Measurements from ENCODE around the gene STK11IP.
A peak's percentile ranks its signal among the peaks of the same experiment; 100 is the strongest.

Gene STK11IP, protein sequence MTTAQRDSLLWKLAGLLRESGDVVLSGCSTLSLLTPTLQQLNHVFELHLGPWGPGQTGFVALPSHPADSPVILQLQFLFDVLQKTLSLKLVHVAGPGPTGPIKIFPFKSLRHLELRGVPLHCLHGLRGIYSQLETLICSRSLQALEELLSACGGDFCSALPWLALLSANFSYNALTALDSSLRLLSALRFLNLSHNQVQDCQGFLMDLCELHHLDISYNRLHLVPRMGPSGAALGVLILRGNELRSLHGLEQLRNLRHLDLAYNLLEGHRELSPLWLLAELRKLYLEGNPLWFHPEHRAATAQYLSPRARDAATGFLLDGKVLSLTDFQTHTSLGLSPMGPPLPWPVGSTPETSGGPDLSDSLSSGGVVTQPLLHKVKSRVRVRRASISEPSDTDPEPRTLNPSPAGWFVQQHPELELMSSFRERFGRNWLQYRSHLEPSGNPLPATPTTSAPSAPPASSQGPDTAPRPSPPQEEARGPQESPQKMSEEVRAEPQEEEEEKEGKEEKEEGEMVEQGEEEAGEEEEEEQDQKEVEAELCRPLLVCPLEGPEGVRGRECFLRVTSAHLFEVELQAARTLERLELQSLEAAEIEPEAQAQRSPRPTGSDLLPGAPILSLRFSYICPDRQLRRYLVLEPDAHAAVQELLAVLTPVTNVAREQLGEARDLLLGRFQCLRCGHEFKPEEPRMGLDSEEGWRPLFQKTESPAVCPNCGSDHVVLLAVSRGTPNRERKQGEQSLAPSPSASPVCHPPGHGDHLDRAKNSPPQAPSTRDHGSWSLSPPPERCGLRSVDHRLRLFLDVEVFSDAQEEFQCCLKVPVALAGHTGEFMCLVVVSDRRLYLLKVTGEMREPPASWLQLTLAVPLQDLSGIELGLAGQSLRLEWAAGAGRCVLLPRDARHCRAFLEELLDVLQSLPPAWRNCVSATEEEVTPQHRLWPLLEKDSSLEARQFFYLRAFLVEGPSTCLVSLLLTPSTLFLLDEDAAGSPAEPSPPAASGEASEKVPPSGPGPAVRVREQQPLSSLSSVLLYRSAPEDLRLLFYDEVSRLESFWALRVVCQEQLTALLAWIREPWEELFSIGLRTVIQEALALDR

DNA sequence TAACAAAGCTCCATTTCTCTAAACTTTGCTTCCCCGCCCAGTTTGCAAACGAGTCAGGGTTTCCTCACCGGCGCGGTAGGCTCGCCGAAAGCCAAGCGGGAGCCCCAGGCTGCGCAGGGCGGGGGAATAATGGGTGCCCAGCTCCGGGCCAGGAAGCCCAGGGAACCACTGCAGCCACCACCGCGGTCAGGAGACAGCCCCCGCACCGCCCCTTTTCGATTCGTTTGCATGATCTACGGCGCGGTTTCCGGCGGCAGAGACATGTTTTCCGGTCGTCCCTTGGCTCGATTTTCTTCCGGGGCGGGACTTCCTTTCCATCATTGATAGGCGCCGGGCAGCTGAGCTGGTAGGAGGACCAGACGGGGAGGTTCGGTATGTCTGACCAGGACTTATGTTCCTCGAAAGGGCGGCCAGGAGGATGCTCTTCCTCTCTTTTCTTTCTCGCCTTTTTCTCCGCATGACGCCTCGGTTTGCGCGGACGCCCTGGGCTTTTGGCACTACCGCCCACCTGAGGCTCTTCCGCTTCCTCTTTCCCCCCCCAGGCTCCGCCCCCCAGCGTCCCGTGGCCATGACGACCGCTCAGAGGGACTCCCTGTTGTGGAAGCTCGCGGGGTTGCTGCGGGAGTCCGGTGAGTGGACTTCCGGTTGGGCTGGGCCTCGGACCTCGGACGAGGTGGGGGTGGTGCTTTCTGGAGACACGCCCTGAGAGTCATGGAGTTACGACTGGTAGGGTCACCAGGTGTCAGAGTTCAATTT lies at the start of gene STK11IP:
STK11IP (plus strand) TSS at position 306 of the 756 bp plus-strand sequence; CDS start at position 569, 263 bp downstream.
- DNase-seq = peak; percentile 95

DNA sequence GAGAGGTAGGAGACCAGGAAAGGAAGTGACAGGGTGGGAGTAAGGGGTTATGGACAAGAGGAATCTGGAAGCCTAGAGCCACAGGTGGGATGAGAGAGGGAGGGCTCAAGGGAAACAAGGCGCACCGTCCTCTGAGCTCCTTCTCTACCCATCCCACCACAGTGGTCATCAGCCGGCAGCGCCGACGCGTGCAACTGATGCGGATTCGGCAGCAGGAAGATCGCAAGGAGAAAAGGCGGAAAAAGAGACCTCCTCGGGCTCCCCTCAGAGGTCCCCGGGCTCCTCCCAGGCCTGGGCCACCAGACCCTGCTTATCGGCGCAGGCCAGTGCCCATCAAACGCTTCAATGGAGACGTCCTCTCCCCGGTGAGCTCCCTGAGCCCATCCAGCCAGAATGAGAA lies 48.7 kb upstream of the STK11IP start:
- DNase-seq = no peak

DNA sequence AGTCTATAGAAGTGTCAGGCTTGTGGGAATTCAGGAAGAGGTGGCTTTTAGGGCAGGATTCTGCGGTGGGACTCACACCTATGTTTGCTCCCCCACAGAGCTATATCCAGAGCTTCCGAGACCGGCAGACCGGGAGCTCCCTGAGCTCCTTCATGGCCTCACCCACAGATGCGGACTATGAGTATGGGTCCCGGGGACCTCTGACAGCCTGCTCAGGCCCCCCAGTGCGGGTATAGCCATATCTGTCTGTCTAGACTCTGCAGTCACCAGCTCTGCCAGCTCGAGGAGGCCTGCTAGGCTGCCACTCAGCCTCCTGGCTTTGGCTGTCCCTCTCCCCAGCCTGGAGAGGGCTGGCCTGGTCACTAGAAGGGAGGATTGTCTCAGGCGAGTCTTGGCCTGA lies 48.0 kb upstream of the STK11IP start:
- DNase-seq = no peak

DNA sequence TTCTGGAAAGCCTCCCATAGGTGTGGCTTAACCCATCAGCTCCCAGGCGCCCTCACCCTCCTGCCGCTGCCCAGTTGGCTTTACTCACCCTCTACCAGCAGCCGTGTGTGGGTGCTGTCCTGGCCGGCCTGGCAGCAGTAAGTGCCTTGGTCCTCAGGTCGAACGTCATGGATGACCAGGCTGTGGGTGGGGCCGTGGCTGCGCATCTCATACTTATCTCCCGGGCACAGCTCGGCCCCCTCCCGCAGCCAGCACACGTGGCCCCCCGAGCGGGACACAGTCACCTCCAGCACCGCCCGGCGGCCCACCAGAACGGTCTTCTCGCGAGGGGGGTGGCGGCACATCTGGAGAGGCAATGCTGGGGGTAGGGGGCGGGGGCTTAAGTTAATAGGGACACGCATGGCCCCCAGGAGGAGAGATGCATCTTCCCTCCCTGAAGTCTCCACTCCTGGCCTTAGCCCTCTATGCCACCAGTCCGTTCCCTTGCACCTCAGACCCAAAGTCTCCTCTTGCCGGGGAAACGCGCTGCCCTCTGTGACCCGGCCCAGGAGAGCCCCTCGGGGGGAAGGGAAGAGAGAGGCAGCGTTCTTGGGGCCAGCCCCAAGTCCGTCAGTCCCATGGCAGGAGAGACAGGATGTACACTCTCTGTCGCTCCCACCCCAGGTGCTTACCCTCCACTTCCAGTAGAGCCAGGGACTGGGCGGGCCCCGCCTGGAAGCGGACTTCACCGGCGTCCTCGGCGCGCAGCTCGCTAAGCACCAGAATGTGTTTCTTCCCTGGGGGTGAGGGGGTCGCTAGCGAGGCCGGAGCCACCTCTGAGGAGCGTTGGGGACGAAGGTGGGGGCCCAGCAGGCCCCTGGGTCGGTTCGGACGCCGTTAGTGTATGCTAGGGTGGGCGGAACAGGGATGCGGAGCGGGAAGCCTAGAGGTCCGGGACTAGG lies 45.9 kb upstream of the STK11IP start:
- DNase-seq = no peak

DNA sequence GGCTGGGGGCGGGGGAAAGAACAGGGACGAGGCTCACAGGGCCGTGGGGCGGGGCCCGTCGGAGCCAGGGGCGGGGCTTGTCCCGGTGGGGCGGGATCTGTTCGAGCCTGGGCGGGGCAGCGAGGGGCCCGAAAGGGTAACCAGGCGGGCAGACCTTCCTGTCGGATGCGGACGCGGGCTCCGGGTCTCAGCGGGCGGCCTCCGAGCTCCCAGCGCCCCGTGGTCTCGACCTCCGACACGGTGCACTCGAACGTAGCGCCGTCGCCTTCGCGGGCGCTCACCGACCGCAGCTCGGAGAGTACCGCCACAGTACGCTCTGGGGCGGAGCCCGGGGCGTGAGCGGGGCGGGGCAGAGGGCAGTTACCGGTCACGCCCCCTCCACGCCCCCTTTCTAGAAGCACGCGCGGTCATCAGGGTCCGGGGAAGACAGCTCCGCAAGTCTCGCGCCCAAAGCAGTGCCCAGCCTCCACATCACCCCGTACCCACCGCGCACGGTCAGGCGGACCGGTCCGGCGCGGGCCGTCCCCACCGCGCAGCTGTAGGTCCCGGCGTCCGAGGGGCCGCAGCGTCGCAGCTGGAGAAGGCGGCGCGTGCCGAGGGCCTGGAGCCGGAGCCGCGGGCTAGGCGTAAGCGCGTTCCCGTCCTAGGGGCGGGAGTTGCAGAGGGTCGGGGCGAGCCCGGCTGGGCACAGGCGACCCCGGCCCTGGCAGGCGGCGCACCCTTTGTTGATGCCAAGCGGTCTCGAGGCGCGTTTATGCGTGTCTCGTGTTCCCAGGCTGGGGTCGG lies 45.1 kb upstream of the STK11IP start:
- peak; percentile 93 for DNase-seq

DNA sequence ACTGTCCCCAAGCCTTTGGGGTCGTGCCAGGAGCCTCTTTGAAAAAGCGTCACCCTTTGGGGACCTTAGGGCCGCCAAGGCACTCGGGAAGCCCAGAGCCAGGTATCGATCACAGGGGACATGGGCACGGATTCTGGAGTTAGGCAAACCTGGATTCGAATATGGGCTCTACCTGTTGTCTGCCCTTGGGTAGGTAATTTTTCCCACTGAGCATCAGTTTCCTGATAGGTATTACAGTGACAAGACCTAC lies 44.6 kb upstream of the STK11IP start:
- DNase-seq = no peak

DNA sequence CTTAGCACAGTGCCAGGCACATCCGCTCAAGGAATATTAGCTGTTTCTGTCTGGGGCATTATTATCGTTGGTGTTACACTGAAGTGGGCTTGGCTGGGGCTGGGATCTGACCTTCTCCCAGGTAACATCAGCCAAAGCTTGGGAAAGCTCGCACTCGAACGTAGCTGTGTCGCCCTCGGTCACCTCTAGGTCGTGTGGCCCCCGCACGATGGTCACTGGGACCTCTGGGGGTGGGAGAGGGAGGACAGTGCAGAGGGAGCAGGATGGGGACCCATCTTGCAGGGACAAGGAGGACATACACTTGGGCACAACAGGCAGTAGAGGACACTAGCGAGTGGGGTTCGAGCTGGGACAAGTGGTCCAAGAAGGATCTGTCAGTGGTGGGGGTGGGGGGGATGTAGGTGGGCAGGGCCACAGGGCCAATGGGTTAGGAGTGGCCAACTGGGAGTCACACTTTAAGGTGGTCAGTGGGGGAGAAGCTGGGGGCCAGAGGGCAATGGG lies 44.1 kb upstream of the STK11IP start:
- DNase-seq = no peak

DNA sequence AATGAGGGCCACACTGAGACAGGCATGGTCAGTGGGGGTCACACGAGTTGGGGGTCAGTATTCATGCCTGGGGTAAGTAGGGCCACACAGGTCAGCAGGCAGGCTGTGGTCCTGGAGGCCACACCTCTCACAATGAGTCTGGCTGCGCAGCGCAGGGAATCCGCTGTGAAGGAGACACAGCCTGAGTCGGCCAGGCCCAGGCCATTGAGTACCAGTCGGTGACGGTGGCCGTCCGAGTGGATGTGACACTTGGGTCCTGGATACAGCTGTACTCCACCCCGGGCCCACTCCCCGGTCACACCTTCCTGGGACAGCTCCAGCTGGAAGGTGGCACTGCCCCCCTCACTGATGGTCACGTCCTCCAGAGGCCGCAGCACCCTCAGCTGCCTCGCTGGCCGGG lies 43.3 kb upstream of the STK11IP start:
- DNase-seq = no peak

DNA sequence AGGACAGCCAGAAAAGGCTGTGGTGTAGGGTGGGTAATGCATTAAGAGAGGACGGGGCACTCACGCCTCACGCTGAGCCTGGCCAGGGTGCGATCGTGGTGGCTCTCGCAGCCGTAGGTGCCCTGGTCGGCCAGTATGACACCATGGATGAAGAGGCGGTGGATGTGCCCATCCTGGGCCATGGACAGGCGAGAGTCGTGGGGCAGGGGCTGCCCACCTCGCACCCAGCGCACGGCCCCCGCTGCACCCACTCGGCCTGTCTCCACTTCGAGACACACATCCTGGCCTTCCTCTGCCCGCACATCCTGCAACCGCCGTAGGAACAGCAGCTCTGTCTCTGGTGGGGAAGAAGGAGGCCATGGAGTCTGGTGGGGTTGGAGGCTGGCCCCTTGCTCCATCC lies 41.7 kb upstream of the STK11IP start:
- no peak for DNase-seq

DNA sequence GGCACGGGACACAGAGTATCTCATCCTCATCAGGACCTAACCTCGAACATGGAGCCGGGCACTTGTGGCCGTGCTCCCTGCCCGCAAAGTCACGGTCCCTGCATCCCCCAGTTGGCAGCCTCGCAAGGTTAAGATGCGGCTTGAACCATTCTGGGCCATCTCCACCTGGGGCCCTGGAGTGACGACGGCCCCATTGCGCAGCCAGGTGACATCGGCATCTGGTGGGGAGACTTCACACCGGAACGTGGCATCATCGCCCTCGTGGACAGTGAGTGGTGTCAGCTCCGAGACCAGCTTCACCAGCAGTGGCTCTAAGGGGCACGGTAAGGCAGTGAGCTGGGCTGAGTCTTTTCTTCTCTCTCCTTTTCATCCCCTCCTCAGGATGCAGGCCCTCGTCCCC lies 41.2 kb upstream of the STK11IP start:
- DNase-seq = no peak

DNA sequence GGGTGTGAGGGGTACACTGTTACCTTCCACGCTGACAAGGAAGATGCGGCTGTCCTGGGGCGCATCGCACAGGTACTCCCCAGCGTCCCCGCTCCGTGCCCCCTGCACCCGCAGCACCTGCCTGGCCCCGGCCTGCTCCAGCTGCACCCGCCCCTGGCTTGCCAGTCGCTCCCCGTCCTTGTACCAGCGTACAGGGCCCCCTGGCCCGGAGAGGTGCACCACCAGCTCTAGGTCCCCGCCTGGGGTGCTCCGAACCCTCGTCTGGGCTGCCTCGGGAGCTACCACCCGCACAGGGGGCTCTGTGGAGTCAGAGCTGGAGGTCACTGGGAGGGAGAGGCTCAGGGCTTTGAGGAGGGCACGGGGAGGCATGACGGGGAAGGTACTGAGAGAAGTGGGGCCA lies 40.3 kb upstream of the STK11IP start:
- no peak for DNase-seq

DNA sequence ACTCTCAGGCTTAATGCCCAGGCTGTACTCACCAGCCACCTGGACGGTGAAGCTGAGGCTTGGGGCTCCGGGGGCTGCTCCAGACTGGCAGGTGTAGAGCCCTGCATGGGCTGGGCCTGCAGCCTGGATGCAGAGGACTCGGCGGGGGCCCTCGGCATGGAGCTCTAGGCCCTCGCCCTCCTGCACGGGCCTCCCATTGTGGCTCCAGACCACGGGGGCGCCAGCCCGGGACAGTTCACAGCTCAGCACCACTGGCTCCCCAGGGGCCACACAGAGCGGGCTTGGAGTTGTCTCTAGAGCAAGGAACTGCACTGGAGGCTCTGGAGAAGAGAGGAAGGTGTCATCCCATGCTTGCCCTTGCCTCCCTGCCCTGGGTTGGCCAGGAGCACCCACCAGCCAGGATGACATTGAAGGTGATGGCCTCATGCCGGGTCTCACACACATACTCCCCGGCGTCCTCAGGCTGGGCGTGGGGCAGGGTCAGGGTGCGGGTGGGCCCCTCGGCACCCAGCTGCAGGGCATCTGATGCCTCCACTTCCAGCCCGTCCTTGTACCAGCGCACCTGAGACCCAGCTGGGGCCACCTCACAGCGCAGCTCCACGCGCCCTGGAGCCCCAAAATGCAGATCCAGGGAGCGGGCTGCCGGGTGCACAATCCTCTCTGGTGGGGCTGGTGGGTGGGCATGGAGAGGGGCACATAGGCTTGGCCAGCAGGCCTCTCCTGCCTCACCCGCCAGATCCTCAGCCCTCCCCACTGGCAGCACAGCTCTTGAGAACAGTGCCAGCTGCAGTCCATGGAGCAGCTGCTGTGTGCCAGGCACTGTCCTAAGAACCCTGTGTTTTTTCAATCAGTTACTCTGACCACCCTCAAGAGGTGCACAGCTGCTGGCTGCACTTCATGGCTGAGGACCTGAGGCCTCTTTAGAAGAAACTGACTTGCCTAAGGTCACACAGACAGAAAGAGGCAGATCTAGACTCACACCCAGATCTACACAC lies 39.6 kb upstream of the STK11IP start:
- DNase-seq = no peak

DNA sequence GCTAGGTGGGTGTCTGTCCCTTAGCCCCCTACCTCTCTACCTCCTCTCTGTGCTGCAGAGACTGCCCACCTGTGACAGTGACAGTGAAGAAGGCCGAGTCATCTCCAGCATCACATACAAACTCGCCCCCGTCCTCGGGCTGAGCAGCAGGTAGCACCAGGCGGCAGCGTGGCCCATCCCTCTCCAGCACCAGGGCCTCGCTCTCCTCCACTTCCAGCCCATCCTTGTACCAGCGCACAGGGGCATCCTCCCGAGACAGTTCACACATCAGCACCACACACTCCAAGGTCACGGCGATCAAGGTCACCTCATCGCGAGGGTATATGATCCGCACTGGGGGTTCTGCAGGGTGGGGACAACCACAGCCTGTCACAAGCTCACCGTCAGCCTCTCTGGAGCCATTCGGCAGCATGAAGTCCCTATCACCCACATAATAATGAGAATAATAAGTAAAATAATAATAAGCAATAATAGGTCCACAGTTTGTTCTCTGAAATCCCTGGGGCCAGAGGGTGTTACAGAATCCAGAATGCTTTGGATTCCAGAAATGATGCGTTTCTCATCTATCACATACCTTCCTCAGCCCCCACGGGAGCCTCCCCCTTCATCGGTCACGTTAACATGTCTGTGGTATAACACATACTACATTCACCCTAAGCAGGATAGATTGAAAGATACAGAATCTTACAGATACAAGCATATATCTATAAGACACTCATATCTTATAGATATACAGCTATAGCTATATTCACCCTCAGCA lies 38.3 kb upstream of the STK11IP start:
- DNase-seq = no peak

DNA sequence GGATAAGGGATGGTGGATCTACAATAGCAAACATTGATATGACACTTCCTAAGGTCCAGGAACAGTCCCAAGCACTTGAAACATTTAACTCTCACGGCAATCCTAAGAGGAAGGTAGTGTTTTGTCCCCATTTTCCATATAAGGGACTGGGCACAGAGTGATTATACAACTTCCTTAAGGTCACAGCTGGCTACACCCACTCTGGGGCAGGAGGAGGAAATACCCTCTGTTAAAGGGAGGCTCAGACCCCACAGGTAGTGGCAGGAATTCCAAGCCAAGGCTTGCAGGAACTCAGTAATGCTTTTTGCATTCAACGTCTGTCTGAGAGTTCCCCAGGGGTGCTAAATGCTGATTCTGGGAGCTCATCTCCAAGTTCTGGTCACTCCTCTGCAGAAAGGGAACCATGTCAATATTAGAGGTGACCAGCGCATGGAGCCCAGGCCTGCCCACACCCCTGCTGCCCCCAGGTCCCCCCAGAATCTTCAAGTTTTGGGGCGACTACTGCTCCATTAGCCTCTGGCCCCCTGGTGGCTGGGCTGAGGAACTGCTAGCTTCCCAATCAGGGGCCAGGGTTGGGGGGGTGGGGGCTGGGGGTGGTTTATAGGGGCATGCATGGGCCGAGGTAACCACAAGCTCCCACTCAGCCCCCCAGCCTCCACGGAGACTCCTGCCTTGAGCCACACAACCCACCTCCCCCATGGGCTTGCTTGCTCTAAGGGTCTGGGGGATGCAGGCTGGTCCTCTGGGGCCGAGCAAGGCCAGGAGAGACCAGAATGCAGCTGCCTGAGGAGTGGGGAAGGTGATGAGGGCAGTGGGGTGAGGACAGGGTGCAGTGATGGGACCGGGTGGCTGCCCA lies 37.4 kb upstream of the STK11IP start:
- DNase-seq = no peak

DNA sequence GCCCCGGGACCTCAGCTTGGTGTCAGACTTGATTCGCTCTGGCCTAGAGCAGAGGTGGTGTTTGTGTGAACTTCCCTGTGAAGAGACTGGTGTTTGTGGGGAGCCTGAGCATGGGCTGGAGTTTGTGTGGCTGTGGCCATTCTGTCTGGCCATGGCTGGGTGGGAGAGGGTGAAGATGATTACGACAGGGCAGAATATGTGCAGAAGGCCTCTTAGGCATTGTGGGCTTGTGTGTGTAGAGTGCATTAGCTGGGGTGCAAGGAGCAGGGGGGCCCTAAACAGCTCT lies 36.8 kb upstream of the STK11IP start:
- DNase-seq = no peak

DNA sequence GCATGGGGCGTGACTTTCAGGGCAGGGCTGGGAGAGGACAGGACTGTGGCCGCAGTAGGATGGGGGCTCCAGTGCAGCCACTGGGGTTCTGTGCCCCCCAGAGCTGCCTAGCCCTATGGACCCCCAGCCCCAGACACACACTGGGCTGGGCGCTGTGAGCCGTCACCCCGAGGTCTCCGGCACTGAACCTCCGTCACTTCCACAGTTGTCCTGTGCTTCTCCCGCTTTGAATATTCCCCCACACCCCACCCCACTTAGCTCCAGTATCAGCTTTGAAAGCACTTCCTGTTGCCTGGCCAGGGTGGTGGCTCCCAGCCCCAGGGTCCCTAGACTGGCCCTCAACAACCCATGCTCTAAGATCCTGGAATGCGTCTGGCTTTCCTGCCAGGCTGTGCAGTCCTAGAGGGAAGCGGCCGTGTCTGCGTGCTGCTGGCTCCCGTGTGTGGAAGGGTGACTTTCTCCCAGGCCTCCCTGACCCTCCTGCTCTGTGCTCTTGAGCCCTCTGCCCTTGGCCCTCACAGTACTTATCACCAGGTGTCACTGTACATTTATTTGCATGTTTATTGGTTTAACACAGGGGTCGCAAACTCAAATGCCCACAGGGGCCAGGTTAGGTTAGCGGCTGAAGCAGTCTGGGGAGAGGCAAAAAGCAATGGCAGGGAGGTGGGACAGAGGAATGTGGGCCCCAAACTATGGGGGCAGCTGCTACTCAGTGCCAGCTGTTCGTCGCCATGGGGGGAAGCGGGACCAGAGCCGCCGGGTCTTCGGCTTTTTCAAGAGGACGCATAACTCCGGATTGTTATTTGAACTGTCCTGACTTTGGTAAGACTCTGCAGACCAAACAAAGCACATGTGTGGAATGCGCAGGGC lies 36.2 kb upstream of the STK11IP start:
- no peak for DNase-seq

All from activated CD8-positive, alpha-beta memory T cell treated with anti-CD3 and anti-CD28 coated beads for 24 hours (primary cell).